Activated gamma-delta T cell treated with Interleukin-2 at 50 U/mL for 16 hours (primary cell): ENCODE results near the gene SLC7A5.
"Not testable (repeated sequence)": the region's sequence is repeated elsewhere in the genome, so short reads cannot be mapped to it uniquely, and the experiment has no call there.

Source experiments
- DNase-seq: peaks from one replicate; pipeline ENCODE4 v3.0.0-alpha.2; 2020

SLC7A5 gene

GRCh38 chr16:87818533-87819161 is 50.7 kb downstream of the SLC7A5 start:
- DNase-seq: no peak

GRCh38 chr16:87817910-87818309 is 51.4 kb downstream of the SLC7A5 start:
- no peak for DNase-seq

- DNase-seq: not testable (repeated sequence)
Observed at GRCh38 chr16:87817370-87817769, 51.9 kb downstream of the SLC7A5 start.

GRCh38 chr16:87816507-87817100 is 52.7 kb downstream of the SLC7A5 start:
- DNase-seq: no peak

- DNase-seq: no peak
Observed at GRCh38 chr16:87815567-87815966, 53.7 kb downstream of the SLC7A5 start.

GRCh38 chr16:87812200-87812656 is 57.1 kb downstream of the SLC7A5 start:
- no peak for DNase-seq

GRCh38 chr16:87811454-87811853 is 57.9 kb downstream of the SLC7A5 start:
- not testable (repeated sequence) for DNase-seq

- DNase-seq: no peak
Observed at GRCh38 chr16:87809150-87809902, 60.0 kb downstream of the SLC7A5 start.

- no peak for DNase-seq
Observed at GRCh38 chr16:87808108-87808507, 61.2 kb downstream of the SLC7A5 start.

- peak; percentile 46 for DNase-seq
Observed at GRCh38 chr16:87806641-87807546, 62.4 kb downstream of the SLC7A5 start.

GRCh38 chr16:87806261-87806640 is 63.1 kb downstream of the SLC7A5 start:
- DNase-seq: no peak

- DNase-seq: no peak
Observed at GRCh38 chr16:87803385-87803784, 65.9 kb downstream of the SLC7A5 start.

- no peak for DNase-seq
Observed at GRCh38 chr16:87802670-87803069, 66.6 kb downstream of the SLC7A5 start.

GRCh38 chr16:87801679-87802259 is 67.5 kb downstream of the SLC7A5 start:
- no peak for DNase-seq

GRCh38 chr16:87800497-87800896 is 68.8 kb downstream of the SLC7A5 start:
- no peak for DNase-seq

- no peak for DNase-seq
Observed at GRCh38 chr16:87795336-87795735, 74.0 kb downstream of the SLC7A5 start.

- no peak for DNase-seq
Observed at GRCh38 chr16:87794485-87795078, 74.7 kb downstream of the SLC7A5 start.

GRCh38 chr16:87792205-87792565 is 77.1 kb downstream of the SLC7A5 start:
- no peak for DNase-seq

- DNase-seq: no peak
Observed at GRCh38 chr16:87791295-87792204, 77.8 kb downstream of the SLC7A5 start.

- DNase-seq: no peak
Observed at GRCh38 chr16:87790292-87791100, 78.8 kb downstream of the SLC7A5 start.
